NK-92 treated with Interleukin-12 subunit alpha and Interleukin-12 subunit beta, amount 100 ng/mL, for 24 hours (cell line): ENCODE results near the gene POFUT1.
A peak's percentile ranks its signal among the peaks of the same experiment; 100 is the strongest.
"Not testable (repeated sequence)": the region's sequence is repeated elsewhere in the genome, so short reads cannot be mapped to it uniquely, and the experiment has no call there.

Source experiments
- DNase-seq: peaks from one replicate; lab custom pipeline; 2025; lab: John Stamatoyannopoulos, UW

POFUT1 gene

GRCh38 chr20:32235331-32236047, 27.8 kb downstream of the POFUT1 start:
- DNase-seq: no peak

- no peak for DNase-seq
These were observed 28.4 kb downstream of the POFUT1 start for GRCh38 chr20:32236048-32236533.

GRCh38 chr20:32236819-32237218, 29.1 kb downstream of the POFUT1 start:
- no peak for DNase-seq

GRCh38 chr20:32237419-32237818, 29.7 kb downstream of the POFUT1 start:
- no peak for DNase-seq

- no peak for DNase-seq
These were observed 31.1 kb downstream of the POFUT1 start for GRCh38 chr20:32238483-32239425.

GRCh38 chr20:32240205-32240604, 32.5 kb downstream of the POFUT1 start:
- DNase-seq: no peak

- no peak for DNase-seq
These were observed 34.1 kb downstream of the POFUT1 start for GRCh38 chr20:32241807-32242206.

- DNase-seq: no peak
These were observed 36.6 kb downstream of the POFUT1 start for GRCh38 chr20:32244150-32244823.

GRCh38 chr20:32244959-32245358, 37.3 kb downstream of the POFUT1 start:
- no peak for DNase-seq

GRCh38 chr20:32246208-32246607, 38.5 kb downstream of the POFUT1 start:
- not testable (repeated sequence) for DNase-seq

- DNase-seq: no peak
These were observed 40.4 kb downstream of the POFUT1 start for GRCh38 chr20:32248043-32248442.

- no peak for DNase-seq
These were observed 41.5 kb downstream of the POFUT1 start for GRCh38 chr20:32249030-32249738.

- no peak for DNase-seq
These were observed 43.8 kb downstream of the POFUT1 start for GRCh38 chr20:32251470-32251869.

GRCh38 chr20:32252189-32252588, 44.5 kb downstream of the POFUT1 start:
- DNase-seq: peak; percentile 8

- not testable (repeated sequence) for DNase-seq
These were observed 53.3 kb downstream of the POFUT1 start for GRCh38 chr20:32260973-32261372.

- no peak for DNase-seq
These were observed 54.0 kb downstream of the POFUT1 start for GRCh38 chr20:32261644-32262043.

GRCh38 chr20:32263398-32263954, 55.8 kb downstream of the POFUT1 start:
- no peak for DNase-seq

- no peak for DNase-seq
These were observed 63.9 kb downstream of the POFUT1 start for GRCh38 chr20:32271620-32272019.

GRCh38 chr20:32274359-32274758, 66.7 kb downstream of the POFUT1 start:
- DNase-seq: no peak

GRCh38 chr20:32275163-32275562, 67.5 kb downstream of the POFUT1 start:
- not testable (repeated sequence) for DNase-seq
